Glutamatergic neuron (in vitro differentiated cells): Measurements from ENCODE around the gene FIGN. TPM values are rescaled to one million over a fixed set of nuclear protein-coding genes. Genes with fewer than 3 reads are reported as not detected.

Experiments used
- DNase-seq: peaks from one replicate; pipeline ENCODE4 v3.0.0; 2022
- H3K27ac Mint-ChIP-seq: one replicate; pipeline ENCODE4 v1.8.0; 2020; ENCODE audit warnings: mild to moderate bottlenecking, mixed read lengths, inconsistent platforms; ENCODE audit not compliant: unreplicated experiment
- H3K27me3 Mint-ChIP-seq: one replicate; pipeline ENCODE4 v1.8.0; 2020; ENCODE audit warnings: mild to moderate bottlenecking, moderate library complexity, mixed read lengths, inconsistent platforms; ENCODE audit not compliant: unreplicated experiment
- H3K36me3 Mint-ChIP-seq: one replicate; pipeline ENCODE4 v1.8.0; 2020; ENCODE audit warnings: mild to moderate bottlenecking, mixed read lengths, inconsistent platforms; ENCODE audit not compliant: unreplicated experiment
- H3K4me1 Mint-ChIP-seq: one replicate; pipeline ENCODE4 v1.8.0; 2020; ENCODE audit warnings: mild to moderate bottlenecking, low read depth, mixed read lengths, inconsistent platforms; ENCODE audit not compliant: unreplicated experiment
- H3K4me3 Mint-ChIP-seq: one replicate; pipeline ENCODE4 v1.8.0; 2020; ENCODE audit warnings: mild to moderate bottlenecking, mixed read lengths, inconsistent platforms; ENCODE audit not compliant: unreplicated experiment
- H3K9me3 Mint-ChIP-seq: one replicate; pipeline ENCODE4 v1.8.0; 2020; ENCODE audit warnings: mild to moderate bottlenecking, moderate library complexity, mixed read lengths, inconsistent platforms; ENCODE audit not compliant: unreplicated experiment
- CTCF ChIP-seq: fragments of 200-600 bp; sonication (generic); IDR thresholded peaks from one replicate; pipeline ENCODE4 v1.5.0; 2021; ENCODE audit not compliant: partially characterized antibody, unreplicated experiment
- total RNA-seq: library from RNA; stranded (reverse); fragmentation: NEBNext Ultra II Directional; extraction: Animal tissue kit (Norgen Biotek cat#: 25700); gene quantifications from one replicate; pipeline ENCODE4 v1.2.1, GENCODE V29; 2021; ENCODE audit not compliant: unreplicated experiment

FIGN gene
- total RNA-seq, 1 donor from 2014 or later = 12.4 TPM

GRCh38 chr2:163693484-163693883, 42.3 kb downstream of the FIGN start:
- Mint-ChIP-seq H3K27ac (no peak overlapping the region), H3K4me3 (no peak overlapping the region), H3K9me3 (no peaks in the 10 kb centered on the region), H3K27me3 (no peaks in the 10 kb centered on the region), H3K36me3 (no peaks in the 10 kb centered on the region), H3K4me1 (peaks cover 5% of the 10 kb centered on the region)
- no peak for TF ChIP-seq CTCF
- no peak for DNase-seq

DNA sequence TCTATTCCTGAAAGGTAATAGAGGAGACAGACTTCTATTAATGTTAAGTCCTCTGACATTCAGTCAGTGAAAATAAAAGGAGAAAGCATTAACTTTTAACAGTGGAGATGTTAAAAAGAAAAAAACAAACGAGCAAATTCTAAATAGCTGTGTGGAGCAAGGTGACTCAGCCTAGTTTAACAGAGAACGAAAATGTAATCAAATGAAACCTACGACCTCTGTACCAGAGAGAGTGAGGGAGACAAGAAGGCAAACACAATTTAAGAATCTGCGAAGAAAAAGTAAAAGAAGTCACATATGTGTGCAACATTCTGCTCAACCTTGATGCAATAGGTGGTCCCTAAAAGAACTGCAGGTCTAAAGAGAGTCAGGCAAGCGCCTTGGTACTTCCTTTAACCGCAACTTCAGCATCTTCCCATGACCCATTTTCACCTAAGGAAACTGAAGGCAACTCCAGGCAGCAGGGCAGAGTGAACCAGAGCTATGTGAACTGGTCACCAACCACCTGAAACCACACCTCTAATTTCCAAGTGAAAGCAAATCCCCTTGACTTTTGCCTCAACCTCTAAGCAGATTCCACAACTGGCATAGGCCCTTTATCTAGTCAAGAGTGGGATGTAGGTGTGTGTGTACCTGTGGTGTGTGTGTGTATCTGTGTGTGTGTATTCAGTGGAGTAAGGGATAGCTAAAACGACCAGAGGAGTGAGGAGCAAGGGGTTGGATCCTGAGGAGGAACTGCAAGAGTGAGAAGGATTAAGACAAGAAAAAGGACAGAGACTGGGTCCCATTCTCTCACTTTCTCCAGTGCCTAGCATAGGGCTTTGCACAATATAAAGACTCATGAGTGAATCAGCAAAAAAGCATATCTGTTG, 43.0 kb downstream of the FIGN start:
- H3K36me3 Mint-ChIP-seq = no peaks in the 10 kb centered on the region
- TF ChIP-seq CTCF = no peak
- H3K27me3 Mint-ChIP-seq = no peaks in the 10 kb centered on the region
- DNase-seq = no peak
- no peak overlapping the region for H3K4me3 Mint-ChIP-seq
- H3K4me1 Mint-ChIP-seq = peaks cover 5% of the 10 kb centered on the region
- H3K27ac Mint-ChIP-seq = no peak overlapping the region
- no peaks in the 10 kb centered on the region for H3K9me3 Mint-ChIP-seq

DNA sequence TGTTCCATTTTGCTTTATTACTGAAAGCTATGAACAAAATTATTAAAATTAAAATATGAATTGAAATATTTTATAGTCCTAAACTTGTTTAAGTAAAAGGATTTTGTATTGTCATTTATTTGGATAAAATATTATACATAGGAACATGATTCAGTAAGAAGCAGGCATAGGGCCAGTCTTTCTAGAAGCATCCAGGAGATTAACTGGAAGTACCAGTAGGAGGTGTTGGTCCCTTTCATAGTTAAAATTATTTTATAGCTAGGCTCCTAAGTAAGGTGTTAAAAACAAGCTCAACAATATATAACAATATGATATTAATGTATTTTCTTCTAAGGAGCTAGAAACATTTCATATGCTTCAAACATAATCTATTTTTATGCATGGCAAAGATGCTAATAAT, 43.7 kb downstream of the FIGN start:
- no peak for DNase-seq
- Mint-ChIP-seq H3K27ac (no peak overlapping the region), H3K9me3 (no peaks in the 10 kb centered on the region), H3K4me3 (no peak overlapping the region), H3K27me3 (no peaks in the 10 kb centered on the region), H3K4me1 (peaks cover 5% of the 10 kb centered on the region), H3K36me3 (no peaks in the 10 kb centered on the region)
- no peak for TF ChIP-seq CTCF

GRCh38 chr2:163690896-163691295, 44.9 kb downstream of the FIGN start:
- H3K9me3 Mint-ChIP-seq = no peaks in the 10 kb centered on the region
- no peak for TF ChIP-seq CTCF
- H3K36me3 Mint-ChIP-seq = no peaks in the 10 kb centered on the region
- DNase-seq = no peak
- no peaks in the 10 kb centered on the region for H3K27me3 Mint-ChIP-seq
- no peak overlapping the region for H3K27ac Mint-ChIP-seq
- no peak overlapping the region for H3K4me3 Mint-ChIP-seq
- peaks cover 5% of the 10 kb centered on the region for H3K4me1 Mint-ChIP-seq

GRCh38 chr2:163687217-163687616, 48.6 kb downstream of the FIGN start:
- no peak for TF ChIP-seq CTCF
- DNase-seq = no peak
- Mint-ChIP-seq H3K27me3 (no peaks in the 10 kb centered on the region), H3K4me3 (no peak overlapping the region), H3K27ac (no peak overlapping the region), H3K4me1 (peaks cover 3% of the 10 kb centered on the region), H3K36me3 (no peaks in the 10 kb centered on the region), H3K9me3 (no peaks in the 10 kb centered on the region)
